22Rv1 (cell line): Measurements from ENCODE around the gene GNL3.

Experiments used
- H3K27ac ChIP-seq: fragments of 450-650 bp; 2 replicates; pipeline ENCODE4 v1.5.1; 2017
- CTCF ChIP-seq: fragments of 450-650 bp; IDR thresholded peaks from 2 replicates; pipeline ENCODE4 v1.5.1; 2017; ENCODE audit warnings: mild to moderate bottlenecking
- ZFX ChIP-seq: fragments of 450-650 bp; IDR thresholded peaks from 2 replicates; pipeline ENCODE4 v1.6.1; 2017; ENCODE audit warnings: antibody characterized with exemption, borderline replicate concordance

The GNL3 gene

GRCh38 chr3:52685709-52686691, at the start of gene GNL3, which contains the start of gene PBRM1:
Gene GNL3 (plus strand): TSS chr3:52686032. CDS start chr3:52686093, 61 bp downstream.
Gene PBRM1 (minus strand): TSS chr3:52685913.
- TF ChIP-seq CTCF (no peak), ZFX (no peak)
- peak within 1 kb of the TSS; percentile 95 for H3K27ac ChIP-seq

- no peak overlapping the region for H3K27ac ChIP-seq
- TF ChIP-seq ZFX (no peak), CTCF (no peak)
Observed at GRCh38 chr3:52636673-52637072, 49.2 kb upstream of the GNL3 start.

GRCh38 chr3:52645549-52645948, 40.3 kb upstream of the GNL3 start:
- H3K27ac ChIP-seq = no peak overlapping the region
- TF ChIP-seq CTCF (no peak), ZFX (no peak)

- no peak overlapping the region for H3K27ac ChIP-seq
- TF ChIP-seq ZFX (no peak), CTCF (no peak)
Observed at GRCh38 chr3:52649461-52650210, 36.2 kb upstream of the GNL3 start.

GRCh38 chr3:52650439-52650838, 35.4 kb upstream of the GNL3 start:
- no peak for TF ChIP-seq ZFX
- no peak for TF ChIP-seq CTCF

GRCh38 chr3:52651592-52651991, 34.2 kb upstream of the GNL3 start:
- TF ChIP-seq ZFX (no peak), CTCF (no peak)

More at GRCh38 chr3:52650439-52650838, 35.4 kb upstream of the GNL3 start:
- H3K27ac ChIP-seq = no peak overlapping the region

More at GRCh38 chr3:52651592-52651991, 34.2 kb upstream of the GNL3 start:
- no peak overlapping the region for H3K27ac ChIP-seq
